Spinal cord (tissue), 10 donors: Measurements from ENCODE around the gene ZFAND2A. TPM values are rescaled to one million over a fixed set of nuclear protein-coding genes. Genes with fewer than 3 reads are reported as not detected.

Experiments used
- DNase-seq, 6 donors: peaks; one replicate each; pipeline versions ENCODE4 v3.0.0 to v3.0.0-alpha.2; 2013 to 2015; ENCODE audit warnings: low spot score in 6 of 6, low read depth in 4 of 6
- H3K27ac ChIP-seq: one replicate; pipeline ENCODE4 v1.5.1; 2013; ENCODE audit warnings: low read depth, low read length, control low read depth
- H3K27me3 ChIP-seq: one replicate; pipeline ENCODE4 v1.6.1; 2013; ENCODE audit warnings: low read length; ENCODE audit not compliant: control insufficient read depth, insufficient read depth
- H3K36me3 ChIP-seq: one replicate; pipeline ENCODE4 v1.6.1; 2013; ENCODE audit warnings: low read length; ENCODE audit not compliant: control insufficient read depth, insufficient read depth
- H3K4me1 ChIP-seq: one replicate; pipeline ENCODE4 v1.6.1; 2013; ENCODE audit warnings: low read length; ENCODE audit not compliant: control insufficient read depth, insufficient read depth
- H3K4me3 ChIP-seq: one replicate; pipeline ENCODE4 v1.5.1; 2013; ENCODE audit warnings: low read depth, low read length, control low read depth
- H3K9me3 ChIP-seq: one replicate; pipeline ENCODE4 v1.6.1; 2013; ENCODE audit warnings: low read length; ENCODE audit not compliant: control insufficient read depth, insufficient read depth
- WGBS: methylation state at CpG from one replicate; pipeline ENCODE4 v1.1.5; 2013; ENCODE audit warnings: missing lambda C conversion rate; ENCODE audit not compliant: insufficient coverage; 5-methylcytosine and 5-hydroxymethylcytosine counted together
- polyA plus RNA-seq, 2 donors: library from polyadenylated mRNA; unstranded; fragments of 120-200 nt; gene quantifications; one replicate each; pipeline ENCODE4 v1.2.1, GENCODE V29; 2013; ENCODE audit not compliant: insufficient read length in 2 of 2
- total RNA-seq, 2 donors: library from RNA; depleted of rRNA in 1 of 2; stranded (reverse); fragments of 120-200 nt in 1 of 2; fragments of >200 nt in 1 of 2; gene quantifications; one replicate each; pipeline versions ENCODE4 v1.2.3 to v1.2.4, GENCODE V29; 2013 to 2014
- donor health status: healthy.

ZFAND2A gene
- total and polyA plus RNA-seq, 4 donors = 29.8 to 58.0 (median 43.6) TPM

- 95% methylated on average over 24 of the region's 28 CpGs for WGBS
Measured at GRCh38 chr7:1110358-1110757, 49.6 kb downstream of the ZFAND2A start.

DNA sequence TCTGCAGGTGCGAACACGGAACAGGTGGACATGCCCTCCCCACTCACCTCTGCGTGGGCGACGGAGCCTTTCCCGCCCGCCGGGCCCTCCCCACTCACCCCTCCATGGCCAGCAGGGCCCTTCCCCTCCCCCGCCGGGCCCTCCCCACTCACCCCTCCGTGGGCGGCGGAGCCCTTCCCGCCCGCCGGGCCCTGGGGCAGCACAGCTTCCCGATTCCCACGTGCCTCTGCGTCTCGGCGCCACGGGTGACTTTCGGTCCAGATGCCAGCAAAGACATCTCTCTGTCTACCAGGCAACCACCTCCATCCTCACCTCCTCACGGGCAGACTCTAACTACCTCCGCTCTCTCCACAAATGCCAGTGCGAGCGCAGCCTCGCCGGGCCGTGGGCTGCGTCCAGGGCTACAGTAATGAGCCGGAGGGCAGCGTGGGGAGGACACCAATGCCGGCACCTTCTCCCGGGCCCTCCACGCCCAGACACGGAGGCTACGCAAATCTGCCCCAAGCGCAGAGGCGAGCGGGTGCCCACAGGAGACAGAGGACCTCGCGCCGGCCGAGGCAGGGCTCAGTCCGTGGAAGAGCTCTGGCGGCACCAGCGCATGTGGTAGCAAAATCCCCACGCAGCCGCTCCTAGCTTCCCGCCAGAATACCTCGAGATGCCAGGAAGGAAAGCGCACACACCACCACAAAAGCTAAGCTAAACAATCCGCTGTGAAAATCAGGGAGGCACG is 50.2 kb downstream of the ZFAND2A start:
- peaks cover 39% of the 10 kb centered on the region for H3K4me1 ChIP-seq
- WGBS = 96% methylated on average over 40 of the region's 55 CpGs
- no peaks in the 10 kb centered on the region for H3K27me3 ChIP-seq
- DNase-seq = no peak
- no peaks in the 10 kb centered on the region for H3K9me3 ChIP-seq
- H3K27ac ChIP-seq = no peak overlapping the region
- H3K36me3 ChIP-seq = peaks cover 64% of the 10 kb centered on the region
- no peak overlapping the region for H3K4me3 ChIP-seq

More at GRCh38 chr7:1110358-1110757, 49.6 kb downstream of the ZFAND2A start:
- peaks cover 35% of the 10 kb centered on the region for H3K4me1 ChIP-seq
- DNase-seq = no peak
- peaks cover 62% of the 10 kb centered on the region for H3K36me3 ChIP-seq
- no peaks in the 10 kb centered on the region for H3K9me3 ChIP-seq
- H3K27ac ChIP-seq = no peak overlapping the region
- no peak overlapping the region for H3K4me3 ChIP-seq
- no peaks in the 10 kb centered on the region for H3K27me3 ChIP-seq

- Histone ChIP-seq H3K9me3 (no peaks in the 10 kb centered on the region), H3K4me1 (peaks cover 36% of the 10 kb centered on the region), H3K27me3 (no peaks in the 10 kb centered on the region), H3K4me3 (no peak overlapping the region), H3K27ac (no peak overlapping the region), H3K36me3 (peaks cover 60% of the 10 kb centered on the region)
- 86% methylated on average over 26 of the region's 30 CpGs for WGBS
- no peak for DNase-seq
Measured at GRCh38 chr7:1108264-1108920, 51.6 kb downstream of the ZFAND2A start.

DNA sequence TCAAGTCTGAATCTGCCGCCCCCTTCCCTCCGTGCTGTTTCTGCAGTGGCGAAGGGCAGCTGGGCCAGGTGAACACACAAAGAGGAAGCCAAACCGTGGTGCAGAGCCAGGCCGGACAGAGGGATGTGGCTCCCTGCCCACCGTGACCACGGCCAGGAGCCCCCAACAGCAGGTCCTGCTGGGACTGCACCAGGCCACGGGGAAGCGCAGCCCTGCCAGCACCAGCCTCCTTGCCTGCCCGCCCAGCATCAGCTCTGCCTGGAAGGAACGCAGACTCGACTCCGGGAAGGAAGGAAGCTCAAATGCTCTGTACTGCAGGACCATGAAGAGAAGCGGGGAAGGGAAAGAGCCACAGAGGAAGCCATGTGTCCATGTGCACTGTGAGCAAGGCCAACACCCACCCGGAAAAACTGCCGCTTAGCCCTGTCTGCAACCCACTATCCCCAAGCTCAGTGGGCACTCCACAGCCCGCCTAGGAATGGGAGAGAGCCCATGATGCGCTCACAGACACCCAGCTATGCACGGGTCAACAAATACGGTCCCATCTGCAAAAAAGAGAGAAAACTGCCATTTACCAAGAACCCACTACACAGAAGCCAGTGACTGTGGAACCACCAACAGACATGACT is 53.1 kb downstream of the ZFAND2A start:
- no peak for DNase-seq
- WGBS = 78% methylated on average over 19 of the region's 20 CpGs

DNA sequence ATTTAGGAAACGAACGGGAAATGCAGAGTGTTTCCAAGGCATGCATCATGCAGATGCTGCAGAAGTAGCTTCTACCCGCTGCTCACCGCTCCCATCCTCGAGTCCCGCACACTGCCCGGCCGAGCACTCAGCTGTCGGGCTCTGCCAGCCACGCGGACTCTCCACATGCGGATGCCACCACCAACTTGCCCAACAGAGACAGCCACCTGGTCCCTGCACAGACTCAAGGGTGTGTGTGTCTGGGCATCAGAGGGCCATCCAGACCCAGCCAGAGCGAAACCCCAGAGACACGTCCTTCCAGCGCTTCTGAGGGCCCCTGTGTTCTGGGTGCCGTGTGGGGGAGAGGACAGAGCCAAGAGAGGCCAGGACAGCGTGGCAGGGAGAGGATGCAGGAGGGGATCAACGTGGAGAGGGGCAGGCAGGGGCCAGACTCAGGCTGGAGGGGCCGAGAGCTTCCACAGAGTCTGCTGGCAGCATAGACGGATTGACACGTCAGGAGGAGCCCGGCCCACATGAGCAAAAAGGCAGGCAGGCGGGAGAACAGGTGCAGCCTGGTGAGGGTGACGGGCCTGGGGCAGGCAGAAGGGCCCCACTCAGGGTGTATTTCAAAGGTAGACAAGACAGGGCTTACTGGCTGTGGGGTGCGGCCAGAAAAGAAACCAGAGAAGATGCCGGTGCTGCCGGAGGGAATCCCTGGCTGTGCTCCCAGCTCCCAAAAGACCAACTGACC is 53.8 kb downstream of the ZFAND2A start:
- H3K4me3 ChIP-seq = no peak overlapping the region
- H3K9me3 ChIP-seq = no peaks in the 10 kb centered on the region
- peak overlapping the region; percentile 10 for H3K27ac ChIP-seq
- WGBS = 79% methylated on average over 26 of the region's 27 CpGs
- DNase-seq = no peak
- no peaks in the 10 kb centered on the region for H3K27me3 ChIP-seq
- peaks cover 58% of the 10 kb centered on the region for H3K36me3 ChIP-seq
- H3K4me1 ChIP-seq = peaks cover 49% of the 10 kb centered on the region

More for the DNA sequence above, 53.1 kb downstream of the ZFAND2A start:
- Histone ChIP-seq H3K36me3 (peaks cover 51% of the 10 kb centered on the region), H3K27me3 (no peaks in the 10 kb centered on the region), H3K27ac (peak overlapping the region; percentile 10), H3K9me3 (no peaks in the 10 kb centered on the region), H3K4me3 (no peak overlapping the region), H3K4me1 (peaks cover 43% of the 10 kb centered on the region)

DNA sequence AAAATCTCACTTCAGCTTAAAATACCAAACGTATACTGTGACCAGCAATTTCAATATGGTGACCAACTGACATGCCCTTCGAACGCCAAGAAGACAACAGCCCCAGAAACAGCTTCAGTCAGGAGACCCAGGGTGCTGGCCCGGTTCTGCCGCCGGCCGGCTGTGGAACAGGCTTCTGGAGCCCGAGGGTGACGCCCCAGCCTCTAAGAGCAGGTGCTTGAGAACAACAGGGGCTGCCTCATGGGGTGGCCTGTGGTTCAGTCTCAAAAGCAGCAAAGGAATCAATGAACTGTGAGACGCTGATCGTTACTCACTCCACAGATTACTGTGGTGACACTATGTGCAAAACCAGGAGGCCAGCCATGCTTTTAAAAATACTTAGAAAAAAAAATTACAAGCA is 54.8 kb downstream of the ZFAND2A start:
- WGBS = 53% methylated on average over 9 of the region's 11 CpGs
- peak overlapping the region; percentile 52 for H3K27ac ChIP-seq
- H3K9me3 ChIP-seq = no peaks in the 10 kb centered on the region
- H3K36me3 ChIP-seq = peaks cover 63% of the 10 kb centered on the region
- DNase-seq = no peak
- H3K27me3 ChIP-seq = no peaks in the 10 kb centered on the region
- H3K4me1 ChIP-seq = peaks cover 60% of the 10 kb centered on the region
- no peak overlapping the region for H3K4me3 ChIP-seq

DNA sequence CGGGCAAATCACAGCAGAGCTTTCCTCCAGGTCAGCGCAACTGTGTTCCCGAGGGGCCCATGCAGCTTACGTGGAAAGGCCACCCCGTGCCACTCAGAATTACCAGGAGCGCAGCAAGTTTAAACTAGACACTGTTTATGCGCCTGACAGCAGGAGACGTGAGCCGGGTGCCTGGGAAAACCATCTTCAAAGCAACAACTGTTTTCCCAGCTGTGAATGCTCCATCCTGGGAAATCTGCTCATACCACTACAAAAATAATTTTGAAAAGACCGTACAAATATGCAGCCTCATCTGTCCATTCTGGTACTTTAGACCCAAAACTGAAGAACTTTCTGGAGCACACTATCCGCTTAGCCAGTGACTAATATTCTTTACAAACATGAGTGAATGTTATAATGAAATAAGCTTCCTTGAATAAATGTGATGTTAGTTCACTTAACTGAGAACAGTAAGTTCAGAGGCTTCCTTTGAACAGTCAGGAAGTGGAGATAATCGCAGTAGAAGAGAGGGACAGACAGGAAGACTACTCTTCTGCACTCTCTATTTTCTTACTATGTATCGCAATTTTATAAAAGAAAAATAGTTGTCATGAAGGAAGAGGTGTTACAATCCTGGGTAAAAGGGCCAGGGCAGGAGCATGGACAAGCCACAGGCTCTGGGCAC is 55.3 kb downstream of the ZFAND2A start:
- Histone ChIP-seq H3K27ac (peak overlapping the region; percentile 71), H3K4me1 (peaks cover 64% of the 10 kb centered on the region), H3K4me3 (no peak overlapping the region), H3K36me3 (peaks cover 60% of the 10 kb centered on the region), H3K27me3 (no peaks in the 10 kb centered on the region), H3K9me3 (no peaks in the 10 kb centered on the region)
- DNase-seq = peak in 1 of 6 donors; percentile 59
- WGBS = 67% methylated on average over 9 of the region's 13 CpGs

- no peaks in the 10 kb centered on the region for H3K27me3 ChIP-seq
- no peak for DNase-seq
- H3K36me3 ChIP-seq = peaks cover 59% of the 10 kb centered on the region
- H3K27ac ChIP-seq = peak overlapping the region; percentile 71
- no peak overlapping the region for H3K4me3 ChIP-seq
- H3K4me1 ChIP-seq = peaks cover 64% of the 10 kb centered on the region
- H3K9me3 ChIP-seq = no peaks in the 10 kb centered on the region
- 78% methylated on average over 18 of the region's 21 CpGs for WGBS
Measured at GRCh38 chr7:1103789-1104515, 56.0 kb downstream of the ZFAND2A start.
